Glutamatergic neuron (in vitro differentiated cells): ENCODE data around the gene TBC1D24. TPM values are rescaled to one million over a fixed set of nuclear protein-coding genes. Genes with fewer than 3 reads are reported as not detected.

Experiments
- DNase-seq: peaks from one replicate; pipeline ENCODE4 v3.0.0; 2022
- H3K27ac Mint-ChIP-seq: one replicate; pipeline ENCODE4 v1.8.0; 2020; ENCODE audit warnings: mild to moderate bottlenecking, mixed read lengths, inconsistent platforms; ENCODE audit not compliant: unreplicated experiment
- H3K27me3 Mint-ChIP-seq: one replicate; pipeline ENCODE4 v1.8.0; 2020; ENCODE audit warnings: mild to moderate bottlenecking, moderate library complexity, mixed read lengths, inconsistent platforms; ENCODE audit not compliant: unreplicated experiment
- H3K36me3 Mint-ChIP-seq: one replicate; pipeline ENCODE4 v1.8.0; 2020; ENCODE audit warnings: mild to moderate bottlenecking, mixed read lengths, inconsistent platforms; ENCODE audit not compliant: unreplicated experiment
- H3K4me1 Mint-ChIP-seq: one replicate; pipeline ENCODE4 v1.8.0; 2020; ENCODE audit warnings: mild to moderate bottlenecking, low read depth, mixed read lengths, inconsistent platforms; ENCODE audit not compliant: unreplicated experiment
- H3K4me3 Mint-ChIP-seq: one replicate; pipeline ENCODE4 v1.8.0; 2020; ENCODE audit warnings: mild to moderate bottlenecking, mixed read lengths, inconsistent platforms; ENCODE audit not compliant: unreplicated experiment
- H3K9me3 Mint-ChIP-seq: one replicate; pipeline ENCODE4 v1.8.0; 2020; ENCODE audit warnings: mild to moderate bottlenecking, moderate library complexity, mixed read lengths, inconsistent platforms; ENCODE audit not compliant: unreplicated experiment
- CTCF ChIP-seq: fragments of 200-600 bp; sonication (generic); IDR thresholded peaks from one replicate; pipeline ENCODE4 v1.5.0; 2021; ENCODE audit not compliant: partially characterized antibody, unreplicated experiment
- total RNA-seq: library from RNA; stranded (reverse); fragmentation: NEBNext Ultra II Directional; extraction: Animal tissue kit (Norgen Biotek cat#: 25700); gene quantifications from one replicate; pipeline ENCODE4 v1.2.1, GENCODE V29; 2021; ENCODE audit not compliant: unreplicated experiment

The TBC1D24 gene
- total RNA-seq, 1 donor from 2014 or later = 58.4 TPM

- H3K4me1 Mint-ChIP-seq = peaks cover 25% of the 10 kb centered on the region
- peak overlapping the region; percentile 79 for H3K4me3 Mint-ChIP-seq
- DNase-seq = no peak
- no peak for TF ChIP-seq CTCF
- peaks cover 22% of the 10 kb centered on the region for H3K27me3 Mint-ChIP-seq
- H3K9me3 Mint-ChIP-seq = peaks cover 28% of the 10 kb centered on the region
- peak overlapping the region; percentile 90 for H3K27ac Mint-ChIP-seq
- no peaks in the 10 kb centered on the region for H3K36me3 Mint-ChIP-seq
Measured at GRCh38 chr16:2519711-2520080, 44.8 kb downstream of the TBC1D24 start.

GRCh38 chr16:2520097-2520783, 45.3 kb downstream of the TBC1D24 start, which contains the start of gene AMDHD2:
TSS of gene AMDHD2 (plus strand) at chr16:2520371. CDS start at chr16:2520459, 88 bp downstream.
- TF ChIP-seq CTCF = no peak
- peak within 1 kb of the TSS; percentile 86 for H3K4me3 Mint-ChIP-seq

GRCh38 chr16:2520784-2521531, 46.0 kb downstream of the TBC1D24 start:
- H3K36me3 Mint-ChIP-seq = no peaks in the 10 kb centered on the region
- H3K27me3 Mint-ChIP-seq = peaks cover 20% of the 10 kb centered on the region
- peaks cover 20% of the 10 kb centered on the region for H3K9me3 Mint-ChIP-seq
- H3K4me1 Mint-ChIP-seq = peaks cover 16% of the 10 kb centered on the region
- TF ChIP-seq CTCF = no peak
- peak; percentile 61 for DNase-seq
- H3K4me3 Mint-ChIP-seq = peak overlapping the region; percentile 86
- H3K27ac Mint-ChIP-seq = peak overlapping the region; percentile 77

More at GRCh38 chr16:2520097-2520783, 45.3 kb downstream of the TBC1D24 start, which contains the start of gene AMDHD2:
- Mint-ChIP-seq H3K9me3 (peaks cover 26% of the 10 kb centered on the region), H3K27ac (peak within 1 kb of the TSS; percentile 90), H3K27me3 (peaks cover 20% of the 10 kb centered on the region), H3K36me3 (no peaks in the 10 kb centered on the region), H3K4me1 (peaks cover 23% of the 10 kb centered on the region)
- peak; percentile 93 for DNase-seq

GRCh38 chr16:2523801-2524231, 48.9 kb downstream of the TBC1D24 start:
- Mint-ChIP-seq H3K36me3 (no peaks in the 10 kb centered on the region), H3K27ac (no peak overlapping the region)
- DNase-seq = no peak

More at GRCh38 chr16:2523801-2524231, 48.9 kb downstream of the TBC1D24 start:
- Mint-ChIP-seq H3K27me3 (peaks cover 15% of the 10 kb centered on the region), H3K9me3 (peaks cover 20% of the 10 kb centered on the region), H3K4me3 (no peak overlapping the region), H3K4me1 (peaks cover 6% of the 10 kb centered on the region)
- no peak for TF ChIP-seq CTCF
